Measurements from ENCODE around the gene UGT2B10. TPM values are rescaled to one million over a fixed set of nuclear protein-coding genes. Genes with fewer than 3 reads are reported as not detected.
A peak's percentile ranks its signal among the peaks of the same experiment; 100 is the strongest.
"Not testable (repeated sequence)": the region's sequence is repeated elsewhere in the genome, so short reads cannot be mapped to it uniquely, and the experiment has no call there.

The UGT2B10 gene
- total and polyA plus RNA-seq, 2 of the 8 experiments (the other 6 are each of a cell fraction or from before 2014, with no cell fraction given) = not detected

- H3K79me1 ChIP-seq (ENCODE audit: low read depth, low read length); H3K9me3 ChIP-seq (ENCODE audit: insufficient read depth in 2 of 2, low read depth in 1 of 2, low read length in 1 of 2); H2BK12ac ChIP-seq (ENCODE audit: low read depth, low read length); H3K36me3 ChIP-seq (ENCODE audit: control insufficient read depth in 2 of 4, insufficient read depth in 4 of 4, low read length in 3 of 4); H3K18ac ChIP-seq (ENCODE audit: extremely low read depth, low read length); H4K20me1 ChIP-seq (replicated peaks in 1 of 2; ENCODE audit: control insufficient read depth in 1 of 2, insufficient read depth in 2 of 2, low read length in 2 of 2); H3K14ac ChIP-seq (ENCODE audit: insufficient read length); H3K23me2 ChIP-seq (ENCODE audit: low read depth, low read length); H2BK20ac ChIP-seq (ENCODE audit: low read length); H2AK5ac ChIP-seq (ENCODE audit: low read depth, low read length); H3K56ac ChIP-seq (replicated peaks; ENCODE audit: insufficient read length, low read depth, low read length); H2BK120ac ChIP-seq (replicated peaks; ENCODE audit: low read depth, low read length); H4K8ac ChIP-seq (ENCODE audit: extremely low read depth, insufficient read depth, low read length); H2BK15ac ChIP-seq (ENCODE audit: low read length); CTCF ChIA-PET (ENCODE audit: partially characterized antibody); H3K79me2 ChIP-seq (ENCODE audit: control insufficient read depth in 1 of 2, insufficient read depth in 2 of 2, low read length in 2 of 2); H3K9ac ChIP-seq (replicated peaks in 1 of 4; ENCODE audit: extremely low read depth in 1 of 4, low read depth in 3 of 4, low read length in 3 of 4); H3K4me1 ChIP-seq (replicated peaks in 1 of 4; ENCODE audit: control insufficient read depth in 3 of 4, insufficient read depth in 4 of 4, low read length in 3 of 4); H3K27me3 ChIP-seq (replicated peaks in 1 of 4; ENCODE audit: control insufficient read depth in 3 of 4, extremely low read depth in 1 of 4, insufficient read depth in 3 of 4, low read length in 3 of 4); H3K4ac ChIP-seq (replicated peaks; ENCODE audit: insufficient read length, low read depth, low read length); H3K23ac ChIP-seq (ENCODE audit: insufficient read length); H4K91ac ChIP-seq (replicated peaks; ENCODE audit: insufficient read length, low read length); DNase-seq (ENCODE audit: low read depth in 1 of 2, low spot score in 2 of 2); H3K27ac ChIP-seq (ENCODE audit: low read depth, low read length); H4K5ac ChIP-seq (ENCODE audit: insufficient read length, low read depth, low read length); POLR2A ChIA-PET (ENCODE audit: partially characterized antibody); H2BK5ac ChIP-seq (ENCODE audit: low read depth, low read length); H2AFZ ChIP-seq (ENCODE audit: low read length): not testable (repeated sequence)
- 40% methylated on average over 5 of the region's 5 CpGs; no CpG with 5 or more reads in 1 of the 2 experiments for WGBS, 2 experiments (ENCODE audit: extremely low coverage in 1 of 2, insufficient coverage in 1 of 2, insufficient read length in 1 of 2, insufficient replicate concordance in 2 of 2, low coverage in 1 of 2, low lambda C conversion rate in 2 of 2, missing lambda C conversion rate in 1 of 2)
- 0 out of 8 replicates have a peak overlapping the region, but pooled peaks of 1 of the 4 experiments have one; percentile 24 for H3K4me3 ChIP-seq (ENCODE audit: extremely low read depth in 1 of 4, insufficient read depth in 2 of 4, low read depth in 3 of 4, low read length in 4 of 4)
- peak; percentile 66 for FAIRE-seq
- H3K4me2 ChIP-seq (ENCODE audit: insufficient read depth in 1 of 2, low read depth in 2 of 2, low read length in 2 of 2) = peak overlapping the region; percentile 13 to 27; a peak in 3 of 4 replicates
These were observed 844 bp downstream of the UGT2B10 start for GRCh38 chr4:68816410-68817265.

All from H1 (cell line).